Stimulated activated CD4-positive, alpha-beta T cell treated with anti-CD3 and anti-CD28 coated beads, Interleukin-15, amount 100 ng/mL, for 24 hours (primary cell): ENCODE data around the gene PRSS8.
"Not testable (repeated sequence)": the region's sequence is repeated elsewhere in the genome, so short reads cannot be mapped to it uniquely, and the experiment has no call there.

Source experiments
- DNase-seq: peaks from one replicate; pipeline ENCODE4 v3.0.0-alpha.2; 2020

Gene PRSS8

DNA sequence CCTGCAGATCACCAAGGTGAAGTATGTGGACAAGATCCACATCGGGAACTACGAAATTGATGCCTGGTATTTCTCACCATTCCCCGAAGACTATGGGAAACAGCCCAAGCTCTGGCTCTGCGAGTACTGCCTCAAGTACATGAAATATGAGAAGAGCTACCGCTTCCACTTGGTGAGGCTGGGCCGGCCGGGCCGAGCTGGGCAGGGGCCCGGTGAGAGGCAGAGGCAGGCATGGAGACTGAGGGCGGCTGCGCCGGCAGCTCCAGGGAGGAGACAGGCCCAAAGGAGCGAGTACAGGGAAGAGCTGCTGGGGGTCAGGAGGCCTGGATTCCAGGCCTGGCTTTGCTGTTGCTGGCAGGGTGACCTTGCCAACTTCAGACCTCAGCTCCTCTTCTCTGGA is 8.3 kb downstream of the PRSS8 start:
- DNase-seq, result no peak

DNA sequence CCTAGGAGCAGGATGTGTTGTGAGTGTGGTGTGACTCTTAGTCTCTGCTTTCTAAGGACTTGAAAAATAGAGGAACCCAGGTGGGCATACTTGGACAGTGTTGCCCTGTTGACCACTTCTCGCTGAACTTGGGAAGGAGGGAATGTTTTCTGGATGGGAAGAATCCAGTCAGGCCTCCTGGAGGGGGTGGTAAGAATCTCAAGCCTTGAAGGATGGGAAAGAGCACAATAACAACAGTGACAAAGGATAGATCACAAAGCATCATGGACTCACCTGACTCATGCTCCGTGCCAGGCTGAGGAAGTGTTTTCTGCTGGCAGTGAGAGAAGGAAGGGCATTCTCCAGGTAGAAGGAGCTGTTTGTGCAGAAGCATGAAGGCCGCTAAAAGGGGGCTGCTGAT is 9.7 kb downstream of the PRSS8 start:
- DNase-seq, result no peak

DNA sequence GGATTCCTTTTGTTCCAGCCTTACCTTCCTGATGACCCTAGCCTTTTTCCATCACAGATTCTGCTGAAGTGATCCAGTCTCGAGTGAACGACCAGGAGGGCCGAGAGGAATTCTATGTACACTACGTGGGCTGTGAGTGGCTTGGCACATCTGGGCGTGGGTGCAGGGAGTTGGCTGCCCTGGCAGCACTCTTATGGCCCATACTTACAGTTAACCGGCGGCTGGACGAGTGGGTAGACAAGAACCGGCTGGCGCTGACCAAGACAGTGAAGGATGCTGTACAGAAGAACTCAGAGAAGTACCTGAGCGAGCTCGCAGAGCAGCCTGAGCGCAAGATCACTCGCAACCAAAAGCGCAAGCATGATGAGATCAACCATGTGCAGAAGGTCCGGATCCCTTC is 15.4 kb downstream of the PRSS8 start:
- DNase-seq, result no peak

DNA sequence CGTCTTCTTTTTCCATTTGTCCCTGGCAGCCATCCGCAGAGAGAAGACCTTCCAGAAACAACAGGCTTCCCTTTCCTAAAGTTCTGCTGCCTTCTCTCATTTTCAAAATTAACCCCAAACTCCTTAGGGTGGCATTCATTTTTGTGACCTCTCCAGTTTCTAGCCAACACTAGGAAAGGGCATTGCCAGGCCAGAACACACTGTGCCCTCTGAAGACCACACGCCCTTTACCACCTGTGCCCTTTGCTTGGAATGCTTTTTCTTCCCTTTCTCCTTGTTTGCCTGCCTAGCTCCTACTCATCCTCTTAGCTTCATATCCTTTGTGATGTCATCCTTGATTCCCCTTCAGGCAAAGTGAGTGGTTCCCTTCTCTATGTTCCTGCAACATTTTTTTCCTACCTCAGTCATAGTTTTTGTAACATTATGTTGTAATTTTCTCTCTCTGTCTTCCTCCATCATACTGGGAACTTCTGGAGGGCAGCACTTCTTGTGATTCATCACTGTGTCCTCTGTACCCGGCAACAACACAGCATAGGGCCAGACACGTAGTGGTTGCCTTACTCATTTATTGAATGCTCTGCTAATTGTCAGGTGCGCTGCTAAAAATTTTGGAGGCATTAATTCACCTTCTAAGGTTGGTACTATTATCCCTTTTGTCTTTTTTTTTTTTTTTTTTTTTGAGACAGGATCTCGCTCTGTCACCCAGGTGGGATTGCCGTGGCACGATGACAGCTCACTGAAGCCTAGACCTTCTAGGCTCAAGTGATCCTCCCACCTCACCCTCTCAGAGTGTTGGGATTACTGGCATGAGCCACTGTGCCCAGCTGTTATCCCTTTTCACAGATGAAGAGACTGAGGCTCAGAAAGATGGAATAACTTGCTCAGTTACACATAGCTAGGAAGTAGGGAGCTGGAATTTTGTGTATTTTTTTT is 17.0 kb downstream of the PRSS8 start:
- DNase-seq, result no peak

DNA sequence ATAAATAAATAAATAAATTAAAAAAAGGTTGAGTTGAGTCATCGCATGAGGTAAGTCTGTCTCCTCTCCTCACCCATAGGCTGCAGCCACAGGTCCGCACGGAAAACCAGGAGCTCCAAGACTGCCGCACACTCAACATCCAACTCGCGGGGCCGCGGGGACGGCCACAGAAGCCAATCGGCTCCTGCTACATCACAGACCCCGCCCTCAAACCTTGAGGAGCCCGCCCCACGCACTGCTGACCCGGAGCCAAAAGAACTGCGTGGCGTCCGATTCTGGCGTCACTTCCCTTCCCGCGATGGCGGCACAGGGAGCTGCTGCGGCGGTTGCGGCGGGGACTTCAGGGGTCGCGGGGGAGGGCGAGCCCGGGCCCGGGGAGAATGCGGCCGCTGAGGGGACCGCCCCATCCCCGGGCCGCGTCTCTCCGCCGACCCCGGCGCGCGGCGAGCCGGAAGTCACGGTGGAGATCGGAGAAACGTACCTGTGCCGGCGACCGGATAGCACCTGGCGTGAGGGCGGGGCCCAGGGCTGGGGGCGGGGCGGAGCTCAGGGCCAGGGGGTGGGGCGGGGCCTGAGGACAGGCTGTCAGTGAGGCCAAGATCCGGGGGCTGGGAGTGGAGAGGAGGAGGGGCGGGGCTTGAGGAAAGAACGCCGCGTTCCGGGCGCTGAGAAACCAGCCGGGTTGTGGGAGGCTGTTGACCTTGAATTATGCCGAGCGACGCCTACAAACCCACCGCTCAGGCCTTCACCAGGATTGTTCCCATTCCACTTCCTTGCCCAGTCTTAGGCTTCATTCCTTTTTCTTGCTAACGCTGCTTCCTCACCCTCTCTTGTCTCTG is 17.9 kb downstream of the PRSS8 start, which contains the start of gene KAT8:
TSS of gene KAT8 (plus strand) at position 281 of the 839 bp plus-strand sequence. CDS start at position 299, 18 bp downstream.
- DNase-seq, result peak; percentile 99

DNA sequence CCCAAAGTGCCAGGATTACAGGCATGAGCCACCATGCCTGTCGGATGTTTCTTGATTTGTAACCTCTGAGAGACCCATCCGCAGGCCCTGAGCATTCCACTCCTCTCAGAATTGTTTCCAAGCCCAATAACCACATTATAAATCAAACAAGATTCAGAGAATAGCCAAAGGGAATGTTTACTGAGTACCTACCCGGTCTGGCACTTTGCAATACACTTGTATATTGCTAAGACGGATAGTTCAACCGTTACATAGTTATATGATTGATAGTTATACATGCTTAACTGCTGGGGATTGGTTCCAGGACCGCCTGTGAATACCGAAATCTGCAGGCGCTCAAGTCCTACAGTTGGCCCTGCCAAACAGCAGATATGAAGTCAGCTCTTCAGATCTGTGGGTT is 21.1 kb downstream of the PRSS8 start:
- DNase-seq, result no peak

DNA sequence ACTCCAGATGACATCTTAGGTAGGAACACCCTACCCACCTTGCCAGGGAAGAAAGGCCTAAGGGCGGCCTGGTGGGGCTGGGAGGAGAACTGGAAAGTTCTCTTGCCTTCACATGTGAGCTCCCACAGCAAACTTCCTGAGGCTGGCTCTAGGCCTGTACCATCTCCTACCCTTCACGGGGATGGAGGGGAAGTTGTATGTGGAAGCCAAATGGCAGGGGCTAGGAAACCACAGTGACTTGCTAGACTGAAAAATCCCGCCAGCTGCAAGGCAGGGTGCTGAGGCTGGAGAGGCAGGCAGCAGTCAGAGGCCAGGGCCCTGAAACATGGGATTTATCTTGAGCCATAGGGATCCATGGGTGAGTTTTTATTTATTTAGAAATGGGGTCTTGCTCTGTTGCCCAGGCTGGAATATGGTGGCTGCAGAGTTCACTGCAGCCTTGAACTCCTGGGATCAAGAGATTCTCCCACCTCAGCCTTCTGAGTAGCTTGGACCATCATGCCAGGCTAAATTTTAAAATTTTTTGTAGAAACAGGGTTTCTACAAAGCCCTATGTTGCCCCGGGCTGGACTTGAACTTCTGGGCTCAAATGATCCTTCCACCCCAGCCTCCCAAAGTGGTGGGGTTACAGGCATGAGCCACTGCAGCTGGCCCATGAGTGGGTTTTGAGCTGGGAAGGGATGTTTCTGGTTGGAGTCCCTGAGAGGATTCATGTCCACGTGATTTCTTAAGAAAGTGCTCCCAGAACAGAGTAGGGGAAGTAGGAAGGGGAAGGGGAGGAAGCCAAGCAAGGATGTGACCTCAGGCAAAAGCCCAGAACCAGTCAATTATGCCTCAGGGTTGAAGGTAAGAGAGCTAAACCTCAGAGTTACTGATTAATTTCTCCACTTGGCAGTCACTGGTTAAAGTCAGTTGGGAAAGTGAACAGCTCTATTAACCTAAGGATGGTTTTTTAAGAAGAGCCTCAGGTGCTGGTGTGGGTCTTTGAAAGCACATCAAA is 22.1 kb downstream of the PRSS8 start:
- DNase-seq, result no peak

DNA sequence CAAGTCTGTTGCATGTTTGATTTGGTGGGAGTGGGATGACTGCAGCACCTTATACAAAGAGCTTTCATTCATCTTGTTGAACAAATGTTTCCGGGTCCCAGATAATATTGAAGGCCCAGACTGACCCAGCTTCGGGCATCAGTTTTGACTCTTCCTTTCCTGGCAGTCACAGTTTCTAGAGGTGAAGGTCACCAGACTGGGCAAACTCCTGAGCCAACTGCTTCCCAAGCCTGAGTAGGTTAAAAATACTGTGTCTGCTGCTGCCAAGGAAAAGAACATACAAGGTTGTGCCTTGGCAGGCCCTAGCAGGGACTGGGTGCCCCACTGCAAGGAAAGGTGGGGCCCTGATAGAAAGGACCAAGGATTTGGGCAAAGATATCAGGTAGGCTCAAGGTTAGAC is 22.8 kb downstream of the PRSS8 start:
- no peak for DNase-seq

GRCh38 chr16:31111881-31112466 is 23.6 kb downstream of the PRSS8 start:
- no peak for DNase-seq

GRCh38 chr16:31110106-31111034 is 25.2 kb downstream of the PRSS8 start:
- DNase-seq, result no peak

DNA sequence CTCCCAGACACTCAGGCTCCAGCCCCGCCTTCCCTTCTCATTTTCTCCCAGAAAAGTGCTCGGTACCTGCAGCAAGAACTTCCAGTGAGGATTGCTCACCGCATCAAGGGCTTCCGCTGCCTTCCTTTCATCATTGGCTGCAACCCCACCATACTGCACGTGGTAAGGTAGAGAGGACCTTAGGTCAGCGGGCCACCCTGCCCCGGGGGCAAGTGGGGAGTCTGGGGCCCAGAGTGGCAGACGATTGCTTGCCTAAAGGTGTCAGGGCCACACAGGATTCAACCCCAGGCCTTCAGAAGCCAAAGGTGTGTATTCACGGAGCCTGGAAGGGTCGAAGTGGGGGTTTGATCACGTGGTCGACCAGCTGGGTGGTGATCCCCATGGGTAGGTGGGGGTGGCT is 25.9 kb downstream of the PRSS8 start:
- DNase-seq, result no peak

- DNase-seq, result no peak
Observed at GRCh38 chr16:31108794-31109558, 26.6 kb downstream of the PRSS8 start.

- DNase-seq, result peak; percentile 88
Observed at GRCh38 chr16:31108035-31108793, 27.3 kb downstream of the PRSS8 start, which contains the start of gene BCKDK. Gene BCKDK, plus strand, starts transcription at chr16:31108386. Its CDS starts 838 bp downstream, at chr16:31109224.

GRCh38 chr16:31107465-31107867 is 28.1 kb downstream of the PRSS8 start:
- peak; percentile 68 for DNase-seq

- DNase-seq, result no peak
Observed at GRCh38 chr16:31106509-31107464, 28.7 kb downstream of the PRSS8 start.

- DNase-seq, result peak; percentile 89
Observed at GRCh38 chr16:31105677-31106213, 29.8 kb downstream of the PRSS8 start.

DNA sequence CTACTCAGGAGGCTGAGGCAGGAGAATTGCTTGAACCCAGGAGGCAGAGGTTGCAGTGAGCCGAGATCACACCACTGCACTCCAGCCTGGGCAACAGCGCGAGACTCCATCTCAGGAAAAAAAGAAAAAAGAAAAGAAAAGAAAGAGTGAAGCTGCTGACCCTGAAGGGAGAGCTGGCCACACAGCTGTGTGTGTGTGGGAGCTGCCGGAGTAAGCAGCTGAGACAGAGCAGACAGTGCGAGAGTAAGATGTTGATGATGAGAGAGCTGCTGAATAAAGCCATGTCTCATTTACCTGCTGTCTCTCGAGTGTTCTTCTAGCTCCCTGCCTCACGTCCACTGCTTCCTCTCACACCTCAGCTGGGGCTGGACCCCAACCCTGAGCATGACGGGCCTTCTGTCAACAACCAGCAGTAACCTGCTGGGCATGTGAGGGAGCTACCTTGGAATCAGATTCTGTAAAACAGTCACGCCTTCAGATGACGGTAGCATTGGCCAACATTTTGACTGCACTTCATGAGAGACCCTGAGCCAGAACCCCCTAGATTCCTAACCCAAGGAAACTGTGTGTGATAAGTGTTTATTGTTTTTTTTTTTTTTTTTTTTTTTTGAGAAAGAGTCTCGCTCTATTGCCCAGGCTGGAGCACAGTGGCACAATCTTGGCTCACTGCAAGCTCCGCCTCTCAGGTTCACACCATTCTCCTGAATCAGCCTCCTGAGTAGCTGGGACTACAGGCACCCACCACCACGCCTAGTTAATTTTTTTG is 34.5 kb downstream of the PRSS8 start:
- DNase-seq, result not testable (repeated sequence)
